ENCODE data around the gene SSNA1.

The SSNA1 gene

DNA sequence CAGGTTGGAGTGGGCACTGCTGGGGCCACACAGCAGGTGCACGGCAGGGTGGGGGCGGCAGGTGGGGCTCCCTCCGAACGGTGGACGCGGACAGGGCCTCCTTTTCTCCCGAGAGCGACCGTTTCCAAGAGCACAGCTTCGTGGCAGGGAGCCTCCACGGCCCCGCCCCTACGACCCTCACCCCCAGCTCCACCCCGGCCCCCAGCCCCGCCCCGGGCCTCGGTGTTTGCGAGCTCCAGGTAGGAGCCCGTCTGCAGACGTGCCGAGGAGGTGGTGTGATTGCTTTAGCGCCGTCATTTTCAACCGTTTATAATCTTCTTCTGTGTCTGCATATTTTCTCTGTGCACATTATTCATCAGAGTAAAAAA, 40.7 kb upstream of the SSNA1 start:
- TF ChIP-seq ZNF274 (IDR thresholded peaks at IDR 0.05; ENCODE audit: low read depth, low read length), result no peak
- H3K4me3 ChIP-seq (ENCODE audit: low read length), result no peak overlapping the region

DNA sequence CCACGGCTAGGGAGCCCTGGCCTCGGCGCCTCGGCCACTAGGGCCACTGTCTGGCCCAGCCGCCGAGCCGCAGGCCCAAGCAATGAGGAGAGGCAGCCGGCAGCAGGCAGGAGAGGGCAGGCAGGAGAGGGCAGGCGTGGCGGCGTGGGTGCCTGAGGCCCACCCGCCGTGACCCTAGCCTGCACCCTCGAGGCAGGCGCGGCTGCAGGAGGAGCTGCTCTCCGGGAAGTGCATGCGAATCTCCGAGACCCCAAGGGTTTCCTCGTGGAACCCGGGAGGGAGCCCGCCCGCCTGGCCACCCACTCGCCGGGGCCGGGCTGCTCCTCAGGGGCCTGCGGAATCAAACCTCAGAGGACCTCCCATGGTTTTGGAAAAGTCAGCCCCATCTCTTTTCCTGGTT, 40.2 kb upstream of the SSNA1 start:
- no peak overlapping the region for H3K4me3 ChIP-seq (ENCODE audit: low read length)
- no peak for TF ChIP-seq ZNF274 (IDR thresholded peaks at IDR 0.05; ENCODE audit: low read depth, low read length)

DNA sequence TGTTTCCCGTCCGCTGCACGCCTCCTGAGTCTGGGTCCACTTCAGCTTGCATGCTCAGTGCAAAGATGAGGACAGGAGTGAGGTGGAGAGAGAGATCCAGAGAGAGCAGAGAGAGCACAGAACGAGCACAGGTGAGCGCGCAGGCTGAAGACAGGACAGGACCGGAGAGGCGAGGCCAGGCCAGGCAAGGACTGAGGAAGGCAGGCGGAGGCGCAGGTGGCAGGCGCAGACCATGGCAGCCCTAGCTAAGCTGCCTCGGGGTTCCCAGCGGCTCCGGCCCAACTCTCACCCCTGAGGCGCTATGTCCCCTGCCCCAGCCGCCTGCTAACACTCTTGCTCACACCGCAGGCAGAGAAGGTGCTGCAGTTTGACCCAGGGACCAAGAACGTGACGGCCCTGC, 39.8 kb upstream of the SSNA1 start:
- no peak overlapping the region for H3K4me3 ChIP-seq (ENCODE audit: low read length)
- TF ChIP-seq ZNF274 (IDR thresholded peaks at IDR 0.05; ENCODE audit: low read depth, low read length), result no peak

DNA sequence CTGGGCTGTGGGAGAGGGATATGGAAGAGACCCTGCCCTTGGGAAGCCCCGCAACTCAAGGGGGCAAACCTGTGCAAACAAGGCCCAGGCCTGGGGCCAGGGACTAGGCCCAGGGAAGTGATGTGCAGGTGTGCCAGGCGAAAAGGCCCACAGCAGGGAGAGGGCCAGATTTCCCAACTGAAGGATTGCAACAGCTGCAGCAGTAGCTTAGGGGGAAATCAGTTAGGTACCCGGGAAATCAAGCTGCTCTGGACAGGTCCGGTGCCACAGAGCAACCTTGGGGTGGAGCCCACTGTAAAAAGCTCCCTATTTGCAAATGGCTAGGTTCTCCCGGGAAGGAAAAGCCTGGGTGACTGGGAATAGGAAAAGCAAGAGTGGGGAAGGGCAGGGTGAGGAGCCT, 39.1 kb upstream of the SSNA1 start:
- no peak overlapping the region for H3K4me3 ChIP-seq (ENCODE audit: low read length)

DNA sequence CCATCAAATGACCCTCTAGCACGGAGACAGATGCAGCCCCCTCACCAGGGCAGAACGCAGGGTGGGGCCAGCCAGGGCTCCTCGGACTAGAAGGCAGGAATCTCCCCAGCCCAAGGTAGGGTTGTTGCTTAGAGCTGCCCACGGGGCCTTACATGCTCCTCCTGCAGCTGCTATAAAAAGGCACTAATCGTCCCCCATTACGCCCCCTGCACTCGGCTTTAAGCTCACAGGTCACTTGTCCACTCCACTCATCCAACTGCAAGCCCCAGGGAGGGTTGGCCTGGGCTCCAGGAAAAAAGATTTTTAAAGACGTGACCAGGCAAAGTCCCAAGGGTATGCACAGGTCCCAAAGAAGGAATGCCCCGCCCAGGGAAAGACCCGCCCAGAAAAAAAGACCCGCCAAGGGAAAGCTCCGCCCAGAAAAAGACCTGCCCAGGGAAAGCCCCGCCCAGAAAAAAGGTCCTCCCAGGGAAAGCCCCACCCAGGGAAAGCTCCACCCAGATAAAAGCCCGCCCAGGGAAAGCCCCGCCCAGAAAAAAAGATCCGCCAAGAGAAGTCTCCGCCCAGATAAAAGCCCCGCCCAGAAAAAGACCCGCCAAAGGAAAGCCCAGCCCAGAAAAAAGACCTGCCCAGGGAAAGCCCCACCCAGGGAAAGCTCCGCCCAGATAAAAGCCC, 38.4 kb upstream of the SSNA1 start:
- no peak overlapping the region for H3K4me3 ChIP-seq (ENCODE audit: low read length)
- no peak for TF ChIP-seq ZNF274 (IDR thresholded peaks at IDR 0.05; ENCODE audit: low read depth, low read length)

More for the DNA sequence above, 39.1 kb upstream of the SSNA1 start:
- TF ChIP-seq ZNF274 (IDR thresholded peaks at IDR 0.05; ENCODE audit: low read depth, low read length), result no peak

DNA sequence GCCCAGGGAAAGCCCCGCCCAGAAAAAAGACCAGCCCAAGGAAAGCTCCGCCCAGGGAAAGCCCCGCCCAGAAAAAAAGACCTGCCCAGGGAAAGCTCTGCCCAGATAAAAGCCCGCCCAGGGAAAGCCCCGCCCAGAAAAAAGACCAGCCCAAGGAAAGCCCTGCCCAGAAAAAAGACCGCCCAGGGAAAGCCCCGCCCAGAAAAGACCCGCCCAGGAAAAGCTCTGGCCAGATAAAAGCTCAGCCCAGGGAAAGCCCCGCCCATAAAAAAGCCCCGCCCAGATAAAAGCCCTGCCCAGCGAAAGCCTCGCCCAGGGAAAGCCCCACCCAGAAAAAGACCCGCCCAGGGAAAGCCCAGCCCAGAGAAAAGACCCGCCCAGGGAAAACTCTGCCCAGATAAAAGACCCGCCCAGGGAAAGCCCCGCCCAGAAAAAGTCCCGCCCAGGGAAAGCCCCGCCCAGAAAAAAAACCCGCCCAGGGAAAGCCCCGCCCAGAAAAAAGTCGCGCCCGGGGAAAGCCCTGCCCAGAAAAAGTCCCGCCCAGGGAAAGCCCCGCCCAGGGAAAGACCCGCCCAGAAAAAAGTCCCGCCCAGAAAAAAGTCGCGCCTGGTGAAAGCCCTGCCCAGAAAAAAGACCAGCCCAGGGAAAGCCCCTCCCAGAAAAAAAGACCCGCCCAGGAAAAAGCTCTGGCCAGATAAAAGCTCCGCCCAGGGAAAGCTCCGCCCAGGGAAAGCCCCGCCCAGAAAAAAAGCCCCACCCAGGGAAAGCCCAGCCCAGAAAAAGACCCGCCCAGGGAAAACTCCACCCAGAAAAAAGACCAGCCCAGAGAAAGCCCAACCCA, 37.6 kb upstream of the SSNA1 start:
- TF ChIP-seq ZNF274 (IDR thresholded peaks at IDR 0.05; ENCODE audit: low read depth, low read length), result no peak
- H3K4me3 ChIP-seq (ENCODE audit: low read length), result no peak overlapping the region

DNA sequence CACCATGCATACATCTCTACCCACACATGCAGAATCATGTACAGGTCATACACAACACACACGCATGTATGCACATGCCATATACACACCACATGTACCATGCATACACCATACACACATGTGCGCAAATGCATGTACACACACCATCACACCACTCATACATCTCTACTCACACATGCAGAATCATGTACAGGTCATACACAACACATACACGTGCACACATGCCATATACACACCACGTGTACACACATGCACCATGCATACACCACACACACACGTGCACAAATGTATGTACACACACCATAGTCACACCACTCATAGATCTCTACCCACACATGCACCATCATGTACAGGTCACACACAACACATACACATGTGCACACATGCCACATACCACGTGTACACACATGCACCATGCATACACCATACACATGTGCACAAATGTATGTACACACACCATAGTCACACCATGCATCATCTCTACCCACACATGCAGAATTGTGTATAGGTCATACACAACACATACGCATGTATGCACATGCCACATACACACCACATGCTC, 35.6 kb upstream of the SSNA1 start:
- TF ChIP-seq ZNF274 (IDR thresholded peaks at IDR 0.05; ENCODE audit: low read depth, low read length), result no peak
- H3K4me3 ChIP-seq (ENCODE audit: low read length), result no peak overlapping the region

DNA sequence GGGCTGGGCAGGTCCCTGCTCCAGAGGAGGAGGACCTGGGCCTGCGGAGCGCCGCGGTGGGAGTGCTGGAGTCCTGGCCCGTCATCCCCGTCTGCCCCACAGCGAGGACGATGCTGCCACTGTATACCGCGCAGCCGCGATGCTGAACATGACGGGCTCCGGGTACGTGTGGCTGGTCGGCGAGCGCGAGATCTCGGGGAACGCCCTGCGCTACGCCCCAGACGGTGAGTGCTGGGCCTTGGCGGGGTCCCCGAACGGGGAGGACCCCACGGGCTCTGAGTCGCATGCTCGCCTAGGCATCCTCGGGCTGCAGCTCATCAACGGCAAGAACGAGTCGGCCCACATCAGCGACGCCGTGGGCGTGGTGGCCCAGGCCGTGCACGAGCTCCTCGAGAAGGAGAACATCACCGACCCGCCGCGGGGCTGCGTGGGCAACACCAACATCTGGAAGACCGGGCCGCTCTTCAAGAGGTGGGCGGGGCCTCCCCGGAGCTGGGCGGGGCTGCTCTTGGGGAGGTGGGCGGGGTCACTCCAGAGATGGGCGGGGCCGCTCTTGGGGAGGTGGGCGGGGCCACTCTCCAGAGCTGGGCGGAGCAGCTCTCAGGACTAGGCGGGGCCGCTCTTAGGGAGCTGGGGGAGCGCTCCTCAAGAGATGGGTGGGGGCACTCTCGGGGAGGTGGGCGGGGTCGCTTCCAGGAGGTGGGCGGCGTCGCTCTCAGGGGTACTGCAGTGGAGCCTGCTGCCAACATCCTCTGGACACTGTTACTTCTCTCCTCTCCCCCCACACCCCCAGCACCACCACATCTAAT, 31.7 kb upstream of the SSNA1 start:
- no peak for TF ChIP-seq ZNF274 (IDR thresholded peaks at IDR 0.05; ENCODE audit: low read depth, low read length)

DNA sequence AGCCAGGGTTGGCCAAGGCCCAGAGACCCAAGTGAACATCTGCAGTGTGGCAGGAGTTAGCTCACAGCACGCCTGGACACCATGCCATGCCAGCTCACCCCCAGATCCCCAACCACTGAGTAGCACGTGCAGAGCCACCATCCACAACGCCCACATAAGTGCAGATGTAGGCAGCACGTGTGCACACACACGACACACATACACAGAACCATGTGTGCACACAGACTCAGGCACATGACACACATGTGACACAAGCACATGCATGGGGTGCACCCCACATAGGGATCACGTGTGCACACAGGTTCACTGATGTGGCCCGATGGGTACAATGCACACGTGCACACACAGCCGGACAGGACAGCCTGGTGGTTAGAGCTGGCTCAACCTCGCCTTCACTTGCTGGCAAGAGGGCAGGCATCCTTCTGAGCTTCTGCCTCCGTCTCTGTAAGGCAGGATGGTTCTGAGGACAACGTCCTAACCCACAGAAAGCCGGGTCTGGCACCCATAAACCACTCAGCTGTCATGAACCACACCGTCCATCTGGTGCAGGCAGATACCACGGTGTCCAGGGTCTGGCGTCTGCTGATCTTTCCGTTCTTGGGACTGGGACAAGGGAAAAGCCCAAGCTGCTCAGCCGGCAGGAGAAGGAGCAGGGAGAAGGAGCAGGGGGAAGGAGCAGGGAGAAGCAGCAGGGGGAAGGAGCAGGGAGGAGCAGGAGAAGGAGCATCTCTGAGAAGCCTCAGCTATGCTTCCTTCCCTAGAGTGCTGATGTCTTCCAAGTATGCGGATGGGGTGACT, 30.7 kb upstream of the SSNA1 start:
- no peak overlapping the region for H3K4me3 ChIP-seq (ENCODE audit: low read length)
- TF ChIP-seq ZNF274 (IDR thresholded peaks at IDR 0.05; ENCODE audit: low read depth, low read length), result no peak

More for the DNA sequence above, 31.7 kb upstream of the SSNA1 start:
- peak overlapping the region; percentile 32; the same call in 1 of the 2 replicates for H3K4me3 ChIP-seq (ENCODE audit: low read length)

DNA sequence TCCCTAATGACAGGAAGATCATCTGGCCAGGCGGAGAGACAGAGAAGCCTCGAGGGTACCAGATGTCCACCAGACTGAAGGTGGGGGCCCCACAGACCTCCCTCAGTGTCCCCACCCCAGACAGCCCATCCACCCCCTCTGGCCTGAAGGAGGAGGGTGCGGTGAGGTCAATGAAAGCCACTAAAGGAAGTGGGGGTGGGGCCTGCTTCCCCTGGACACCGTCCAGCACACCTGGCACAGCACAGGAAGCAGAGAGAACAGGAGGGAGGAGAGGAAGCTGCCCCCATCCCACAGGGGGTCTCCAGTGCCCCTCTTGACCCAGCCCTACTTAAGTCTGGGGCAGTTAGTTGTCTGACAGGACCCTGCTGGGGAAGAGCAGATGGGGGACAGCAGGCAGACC, 29.9 kb upstream of the SSNA1 start:
- no peak for TF ChIP-seq ZNF274 (IDR thresholded peaks at IDR 0.05; ENCODE audit: low read depth, low read length)
- no peak overlapping the region for H3K4me3 ChIP-seq (ENCODE audit: low read length)

DNA sequence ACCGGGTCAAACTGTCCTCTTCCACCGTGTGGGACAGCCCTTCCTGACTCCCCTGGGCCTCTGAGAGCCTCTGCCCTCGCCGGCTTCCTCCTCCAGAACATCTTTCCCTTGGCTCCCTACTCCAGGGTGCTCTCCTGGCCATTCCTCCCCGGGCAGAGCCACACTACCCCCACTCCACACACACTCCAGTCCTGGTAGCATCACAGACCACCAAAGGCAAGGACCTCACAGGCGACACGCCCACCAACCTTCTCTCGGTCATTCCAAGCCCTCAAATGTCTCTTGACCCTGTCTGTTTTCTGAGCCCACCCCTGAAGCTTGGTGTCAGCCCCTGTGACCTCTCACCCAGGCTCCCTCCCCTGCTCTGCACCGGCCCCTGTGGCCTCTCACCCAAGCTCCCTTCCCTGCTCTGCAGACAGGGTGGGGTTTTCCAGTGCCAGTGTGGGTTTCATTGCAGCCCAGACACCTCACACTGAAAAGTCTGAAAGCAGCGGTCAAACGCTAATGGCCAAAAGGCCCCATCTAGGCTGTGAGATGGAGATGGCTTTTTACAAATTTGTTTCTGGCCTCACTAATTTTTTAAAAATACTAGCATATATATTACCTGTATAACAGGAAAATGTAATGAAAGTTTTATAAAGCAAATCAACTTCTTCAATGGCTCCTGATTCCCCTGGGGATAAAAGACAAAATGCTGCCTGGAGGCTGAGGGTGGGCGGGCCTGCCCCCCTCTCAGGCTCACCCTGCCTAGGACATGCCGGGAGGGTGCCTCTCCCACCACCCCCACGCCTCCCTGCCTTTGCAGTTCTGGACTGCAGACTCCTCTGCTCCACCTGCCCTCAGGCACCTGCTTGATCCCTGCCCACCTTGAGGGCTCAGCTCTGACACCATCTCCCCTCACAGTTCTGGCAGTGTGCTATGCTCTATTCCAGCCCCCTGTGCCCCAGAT, 29.1 kb upstream of the SSNA1 start:
- no peak overlapping the region for H3K4me3 ChIP-seq (ENCODE audit: low read length)

DNA sequence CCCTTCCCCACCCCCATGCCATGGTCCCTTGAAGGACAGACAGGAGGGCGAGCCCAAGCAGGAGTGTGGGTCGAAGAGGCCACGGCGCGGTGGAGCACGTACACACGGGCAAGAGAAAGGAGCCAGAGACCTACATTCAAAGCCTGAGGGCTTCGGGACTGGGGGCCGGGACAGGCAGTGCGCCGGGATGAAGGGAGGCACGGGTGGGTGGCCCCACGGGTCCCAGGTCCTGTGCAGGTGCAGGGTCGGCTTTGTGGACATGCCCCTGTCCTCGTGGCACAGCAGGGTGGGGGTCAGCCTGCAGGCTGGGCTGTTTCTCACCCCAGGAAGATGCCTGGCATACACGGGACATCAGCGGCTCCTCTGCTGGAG, 28.4 kb upstream of the SSNA1 start:
- TF ChIP-seq ZNF274 (IDR thresholded peaks at IDR 0.05; ENCODE audit: low read depth, low read length), result no peak
- H3K4me3 ChIP-seq (ENCODE audit: low read length), result no peak overlapping the region

More for the DNA sequence above, 29.1 kb upstream of the SSNA1 start:
- TF ChIP-seq ZNF274 (IDR thresholded peaks at IDR 0.05; ENCODE audit: low read depth, low read length), result no peak
